Measurements from ENCODE around the gene CKAP2.
"Not testable (repeated sequence)": the region's sequence is repeated elsewhere in the genome, so short reads cannot be mapped to it uniquely, and the experiment has no call there.

The CKAP2 gene, protein sequence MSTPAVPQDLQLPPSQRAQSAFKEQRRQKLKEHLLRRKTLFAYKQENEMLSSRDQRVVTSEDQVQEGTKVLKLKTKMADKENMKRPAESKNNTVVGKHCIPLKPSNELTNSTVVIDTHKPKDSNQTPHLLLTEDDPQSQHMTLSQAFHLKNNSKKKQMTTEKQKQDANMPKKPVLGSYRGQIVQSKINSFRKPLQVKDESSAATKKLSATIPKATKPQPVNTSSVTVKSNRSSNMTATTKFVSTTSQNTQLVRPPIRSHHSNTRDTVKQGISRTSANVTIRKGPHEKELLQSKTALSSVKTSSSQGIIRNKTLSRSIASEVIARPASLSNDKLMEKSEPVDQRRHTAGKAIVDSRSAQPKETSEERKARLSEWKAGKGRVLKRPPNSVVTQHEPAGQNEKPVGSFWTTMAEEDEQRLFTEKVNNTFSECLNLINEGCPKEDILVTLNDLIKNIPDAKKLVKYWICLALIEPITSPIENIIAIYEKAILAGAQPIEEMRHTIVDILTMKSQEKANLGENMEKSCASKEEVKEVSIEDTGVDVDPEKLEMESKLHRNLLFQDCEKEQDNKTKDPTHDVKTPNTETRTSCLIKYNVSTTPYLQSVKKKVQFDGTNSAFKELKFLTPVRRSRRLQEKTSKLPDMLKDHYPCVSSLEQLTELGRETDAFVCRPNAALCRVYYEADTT

GRCh38 chr13:52454820-52455676, at the start of gene CKAP2:
TSS of gene CKAP2 (plus strand) at chr13:52455478. CDS start at chr13:52455557, 79 bp downstream.
- H3K9ac ChIP-seq (ENCODE audit: low read depth, low read length): peak within 1 kb of the TSS; percentile 80
- no peaks in the 10 kb centered on the region for H3K27me3 ChIP-seq (ENCODE audit: control insufficient read depth, insufficient read depth, low read length)
- H3K9me3 ChIP-seq (ENCODE audit: control insufficient read depth, insufficient read depth, low read length): no peaks in the 10 kb centered on the region
- no peaks in the 10 kb centered on the region for H3K4me1 ChIP-seq (ENCODE audit: control insufficient read depth, insufficient read depth, low read length)
- peaks cover 4% of the 10 kb centered on the region for H3K36me3 ChIP-seq (ENCODE audit: control insufficient read depth, insufficient read depth, low read length)
- H3K4me3 ChIP-seq (ENCODE audit: low read depth, low read length): peak within 1 kb of the TSS; percentile 84

- Histone ChIP-seq H3K4me1 (ENCODE audit: control insufficient read depth, insufficient read depth, low read length) (peaks cover 3% of the 10 kb centered on the region), H3K9me3 (ENCODE audit: control insufficient read depth, insufficient read depth, low read length) (no peaks in the 10 kb centered on the region), H3K27me3 (ENCODE audit: control insufficient read depth, insufficient read depth, low read length) (peaks cover 34% of the 10 kb centered on the region), H3K36me3 (ENCODE audit: control insufficient read depth, insufficient read depth, low read length) (no peaks in the 10 kb centered on the region), H3K4me3 (ENCODE audit: low read depth, low read length) (peak within 1 kb of the TSS; percentile 45), H3K9ac (ENCODE audit: low read depth, low read length) (no peak within 1 kb of the TSS)
Observed at GRCh38 chr13:52405767-52406494, 49.3 kb upstream of the CKAP2 start, which contains the start of gene THSD1. TSS of gene THSD1 (minus strand) at chr13:52406172. CDS start at chr13:52402600, 3,572 bp downstream.

- H3K36me3 ChIP-seq (ENCODE audit: control insufficient read depth, insufficient read depth, low read length): no peaks in the 10 kb centered on the region
- H3K4me1 ChIP-seq (ENCODE audit: control insufficient read depth, insufficient read depth, low read length): peaks cover 3% of the 10 kb centered on the region
- peaks cover 34% of the 10 kb centered on the region for H3K27me3 ChIP-seq (ENCODE audit: control insufficient read depth, insufficient read depth, low read length)
- no peak overlapping the region for H3K9ac ChIP-seq (ENCODE audit: low read depth, low read length)
- H3K4me3 ChIP-seq (ENCODE audit: low read depth, low read length): peak overlapping the region; percentile 45
- H3K9me3 ChIP-seq (ENCODE audit: control insufficient read depth, insufficient read depth, low read length): no peaks in the 10 kb centered on the region
Observed at GRCh38 chr13:52406629-52407028, 48.6 kb upstream of the CKAP2 start.

DNA sequence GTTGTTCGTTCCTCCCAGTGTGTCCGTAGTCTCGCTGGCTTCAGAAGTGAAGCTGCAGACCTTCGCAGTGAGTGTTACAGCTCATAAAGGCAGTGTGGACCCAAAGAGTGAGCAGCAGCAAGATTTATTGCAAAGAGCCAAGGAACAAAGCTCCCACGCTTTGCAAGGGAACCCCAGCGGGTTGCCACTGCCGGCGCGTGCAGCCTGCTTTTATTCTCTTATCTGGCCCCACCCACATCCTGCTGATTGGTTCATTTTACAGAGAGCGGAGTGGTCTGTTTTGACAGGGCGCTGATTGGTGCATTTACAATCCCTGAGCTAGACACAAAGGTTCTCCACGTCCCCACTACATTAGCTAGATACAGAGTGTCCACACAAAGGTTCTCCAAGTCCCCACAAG, 47.8 kb upstream of the CKAP2 start:
- not testable (repeated sequence) for H3K9ac ChIP-seq (ENCODE audit: low read depth, low read length); H3K9me3 ChIP-seq (ENCODE audit: control insufficient read depth, insufficient read depth, low read length); H3K36me3 ChIP-seq (ENCODE audit: control insufficient read depth, insufficient read depth, low read length); H3K4me3 ChIP-seq (ENCODE audit: low read depth, low read length); H3K4me1 ChIP-seq (ENCODE audit: control insufficient read depth, insufficient read depth, low read length)
- H3K27me3 ChIP-seq (ENCODE audit: control insufficient read depth, insufficient read depth, low read length): peaks cover 34% of the 10 kb centered on the region

- Histone ChIP-seq H3K4me3 (ENCODE audit: low read depth, low read length) (peak overlapping the region; percentile 18), H3K27me3 (ENCODE audit: control insufficient read depth, insufficient read depth, low read length) (peaks cover 34% of the 10 kb centered on the region)
- H3K36me3 ChIP-seq (ENCODE audit: control insufficient read depth, insufficient read depth, low read length); H3K9ac ChIP-seq (ENCODE audit: low read depth, low read length); H3K4me1 ChIP-seq (ENCODE audit: control insufficient read depth, insufficient read depth, low read length); H3K9me3 ChIP-seq (ENCODE audit: control insufficient read depth, insufficient read depth, low read length): not testable (repeated sequence)
Observed at GRCh38 chr13:52408071-52408658, 47.1 kb upstream of the CKAP2 start.

DNA sequence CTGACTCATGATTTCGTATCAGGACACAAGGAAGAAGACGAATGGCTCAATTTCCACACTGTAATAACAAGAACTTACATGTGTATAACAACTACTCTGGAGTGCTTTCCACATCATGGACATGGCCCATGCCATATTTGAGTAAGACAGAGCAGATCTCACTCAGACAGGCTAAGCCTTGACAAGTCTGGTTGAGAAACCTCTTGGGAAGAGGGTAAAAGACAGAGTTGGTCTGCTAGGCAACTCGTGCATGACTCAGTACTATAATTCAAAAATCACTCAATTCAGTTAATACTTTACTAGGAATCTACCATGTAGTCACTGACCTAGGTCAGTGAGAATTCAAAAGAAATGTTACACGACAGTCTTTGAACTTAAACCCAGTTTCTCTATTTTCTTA, 43.6 kb upstream of the CKAP2 start:
- H3K36me3 ChIP-seq (ENCODE audit: control insufficient read depth, insufficient read depth, low read length): no peaks in the 10 kb centered on the region
- H3K4me1 ChIP-seq (ENCODE audit: control insufficient read depth, insufficient read depth, low read length): no peaks in the 10 kb centered on the region

GRCh38 chr13:52412128-52412527, 43.1 kb upstream of the CKAP2 start:
- Histone ChIP-seq H3K9ac (ENCODE audit: low read depth, low read length) (no peak overlapping the region), H3K4me3 (ENCODE audit: low read depth, low read length) (no peak overlapping the region), H3K4me1 (ENCODE audit: control insufficient read depth, insufficient read depth, low read length) (no peaks in the 10 kb centered on the region), H3K9me3 (ENCODE audit: control insufficient read depth, insufficient read depth, low read length) (no peaks in the 10 kb centered on the region), H3K36me3 (ENCODE audit: control insufficient read depth, insufficient read depth, low read length) (no peaks in the 10 kb centered on the region), H3K27me3 (ENCODE audit: control insufficient read depth, insufficient read depth, low read length) (peaks cover 3% of the 10 kb centered on the region)

More for the DNA sequence above, 43.6 kb upstream of the CKAP2 start:
- H3K27me3 ChIP-seq (ENCODE audit: control insufficient read depth, insufficient read depth, low read length): peaks cover 8% of the 10 kb centered on the region
- H3K9me3 ChIP-seq (ENCODE audit: control insufficient read depth, insufficient read depth, low read length): no peaks in the 10 kb centered on the region
- no peak overlapping the region for H3K9ac ChIP-seq (ENCODE audit: low read depth, low read length)
- no peak overlapping the region for H3K4me3 ChIP-seq (ENCODE audit: low read depth, low read length)

DNA sequence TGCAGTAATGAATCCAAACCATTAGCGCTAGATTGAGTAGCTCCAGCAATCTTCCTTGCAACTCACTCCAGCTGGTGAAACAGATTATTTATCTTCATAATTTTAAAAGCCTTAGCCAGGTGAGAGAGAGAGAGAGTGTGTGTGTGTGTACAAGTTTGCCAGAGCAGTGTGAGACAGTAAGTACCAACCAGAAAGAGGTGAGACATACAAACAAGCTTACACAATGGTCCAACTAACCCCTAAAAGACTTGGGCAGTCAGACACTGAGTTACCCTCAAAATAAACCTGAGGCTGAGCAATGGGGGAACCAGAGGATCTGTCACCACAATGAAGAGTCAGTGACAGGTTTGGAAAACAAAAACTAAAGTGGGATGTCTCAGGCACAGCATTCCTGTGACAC, 41.2 kb upstream of the CKAP2 start:
- Histone ChIP-seq H3K4me3 (ENCODE audit: low read depth, low read length) (no peak overlapping the region), H3K36me3 (ENCODE audit: control insufficient read depth, insufficient read depth, low read length) (no peaks in the 10 kb centered on the region), H3K9me3 (ENCODE audit: control insufficient read depth, insufficient read depth, low read length) (no peaks in the 10 kb centered on the region), H3K27me3 (ENCODE audit: control insufficient read depth, insufficient read depth, low read length) (no peaks in the 10 kb centered on the region), H3K4me1 (ENCODE audit: control insufficient read depth, insufficient read depth, low read length) (no peaks in the 10 kb centered on the region), H3K9ac (ENCODE audit: low read depth, low read length) (no peak overlapping the region)

- Histone ChIP-seq H3K4me1 (ENCODE audit: control insufficient read depth, insufficient read depth, low read length) (no peaks in the 10 kb centered on the region), H3K9ac (ENCODE audit: low read depth, low read length) (no peak overlapping the region), H3K27me3 (ENCODE audit: control insufficient read depth, insufficient read depth, low read length) (no peaks in the 10 kb centered on the region), H3K9me3 (ENCODE audit: control insufficient read depth, insufficient read depth, low read length) (no peaks in the 10 kb centered on the region), H3K36me3 (ENCODE audit: control insufficient read depth, insufficient read depth, low read length) (no peaks in the 10 kb centered on the region), H3K4me3 (ENCODE audit: low read depth, low read length) (no peak overlapping the region)
Observed at GRCh38 chr13:52414963-52415362, 40.3 kb upstream of the CKAP2 start.

GRCh38 chr13:52419080-52419479, 36.2 kb upstream of the CKAP2 start:
- H3K9ac ChIP-seq (ENCODE audit: low read depth, low read length): no peak overlapping the region
- H3K27me3 ChIP-seq (ENCODE audit: control insufficient read depth, insufficient read depth, low read length): no peaks in the 10 kb centered on the region
- H3K9me3 ChIP-seq (ENCODE audit: control insufficient read depth, insufficient read depth, low read length): no peaks in the 10 kb centered on the region
- H3K4me1 ChIP-seq (ENCODE audit: control insufficient read depth, insufficient read depth, low read length): no peaks in the 10 kb centered on the region
- no peaks in the 10 kb centered on the region for H3K36me3 ChIP-seq (ENCODE audit: control insufficient read depth, insufficient read depth, low read length)
- H3K4me3 ChIP-seq (ENCODE audit: low read depth, low read length): no peak overlapping the region

DNA sequence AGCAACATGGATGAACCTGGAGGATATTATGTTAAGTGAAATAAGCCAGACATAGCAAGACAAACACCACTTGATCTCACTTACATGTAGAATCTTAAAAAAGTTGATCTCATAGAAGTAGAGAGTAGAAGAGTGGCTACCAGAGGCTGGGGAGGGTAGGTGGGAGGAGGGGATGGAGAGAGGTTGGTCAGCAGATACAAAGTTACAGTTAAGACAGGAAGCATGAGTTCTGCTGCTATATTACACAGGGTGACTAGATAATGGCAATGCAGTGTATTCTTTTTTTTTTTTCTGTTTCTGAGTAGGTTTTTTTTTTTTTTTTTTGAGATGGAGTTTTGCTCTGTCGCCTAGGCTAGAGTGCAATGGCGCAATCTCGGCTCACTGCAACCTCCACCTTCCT, 34.1 kb upstream of the CKAP2 start:
- H3K36me3 ChIP-seq (ENCODE audit: control insufficient read depth, insufficient read depth, low read length): peaks cover 5% of the 10 kb centered on the region
- H3K4me1 ChIP-seq (ENCODE audit: control insufficient read depth, insufficient read depth, low read length): no peaks in the 10 kb centered on the region
- H3K4me3 ChIP-seq (ENCODE audit: low read depth, low read length): no peak overlapping the region
- no peaks in the 10 kb centered on the region for H3K27me3 ChIP-seq (ENCODE audit: control insufficient read depth, insufficient read depth, low read length)
- H3K9ac ChIP-seq (ENCODE audit: low read depth, low read length): no peak overlapping the region
- no peaks in the 10 kb centered on the region for H3K9me3 ChIP-seq (ENCODE audit: control insufficient read depth, insufficient read depth, low read length)
